Spinal cord (tissue), 10 donors: ENCODE results near the gene FAM83D. TPM values are rescaled to one million over a fixed set of nuclear protein-coding genes. Genes with fewer than 3 reads are reported as not detected.

Source experiments
- DNase-seq, 6 donors: peaks; one replicate each; pipeline versions ENCODE4 v3.0.0 to v3.0.0-alpha.2; 2013 to 2015; ENCODE audit warnings: low spot score in 6 of 6, low read depth in 4 of 6
- H3K27ac ChIP-seq: one replicate; pipeline ENCODE4 v1.5.1; 2013; ENCODE audit warnings: low read depth, low read length, control low read depth
- H3K27me3 ChIP-seq: one replicate; pipeline ENCODE4 v1.6.1; 2013; ENCODE audit warnings: low read length; ENCODE audit not compliant: control insufficient read depth, insufficient read depth
- H3K36me3 ChIP-seq: one replicate; pipeline ENCODE4 v1.6.1; 2013; ENCODE audit warnings: low read length; ENCODE audit not compliant: control insufficient read depth, insufficient read depth
- H3K4me1 ChIP-seq: one replicate; pipeline ENCODE4 v1.6.1; 2013; ENCODE audit warnings: low read length; ENCODE audit not compliant: control insufficient read depth, insufficient read depth
- H3K4me3 ChIP-seq: one replicate; pipeline ENCODE4 v1.5.1; 2013; ENCODE audit warnings: low read depth, low read length, control low read depth
- H3K9me3 ChIP-seq: one replicate; pipeline ENCODE4 v1.6.1; 2013; ENCODE audit warnings: low read length; ENCODE audit not compliant: control insufficient read depth, insufficient read depth
- WGBS: methylation state at CpG from one replicate; pipeline ENCODE4 v1.1.5; 2013; ENCODE audit warnings: missing lambda C conversion rate; ENCODE audit not compliant: insufficient coverage; 5-methylcytosine and 5-hydroxymethylcytosine counted together
- polyA plus RNA-seq, 2 donors: library from polyadenylated mRNA; unstranded; fragments of 120-200 nt; gene quantifications; one replicate each; pipeline ENCODE4 v1.2.1, GENCODE V29; 2013; ENCODE audit not compliant: insufficient read length in 2 of 2
- total RNA-seq, 2 donors: library from RNA; depleted of rRNA in 1 of 2; stranded (reverse); fragments of 120-200 nt in 1 of 2; fragments of >200 nt in 1 of 2; gene quantifications; one replicate each; pipeline versions ENCODE4 v1.2.3 to v1.2.4, GENCODE V29; 2013 to 2014
- donor health status: healthy.

The FAM83D gene
- total and polyA plus RNA-seq, 4 donors = 5.8 to 11.6 (median 9.8) TPM

- Histone ChIP-seq H3K4me1 (peaks cover 19% of the 10 kb centered on the region), H3K9me3 (no peaks in the 10 kb centered on the region), H3K4me3 (no peak overlapping the region), H3K27ac (no peak overlapping the region), H3K36me3 (no peaks in the 10 kb centered on the region), H3K27me3 (no peaks in the 10 kb centered on the region)
- WGBS = 76% methylated on average over 5 of the region's 5 CpGs
- no peak for DNase-seq
Measured at GRCh38 chr20:38927902-38928578, 1.8 kb downstream of the FAM83D start.

- no peak overlapping the region for H3K27ac ChIP-seq
- WGBS = 100% methylated on average over 1 of the region's 1 CpG
Measured at GRCh38 chr20:38930242-38930569, 4.0 kb downstream of the FAM83D start.

GRCh38 chr20:38931984-38932383 lies 5.8 kb downstream of the FAM83D start:
- no peaks in the 10 kb centered on the region for H3K9me3 ChIP-seq
- no CpG with 5 or more reads among the region's 4 CpGs for WGBS
- no peaks in the 10 kb centered on the region for H3K27me3 ChIP-seq
- H3K4me3 ChIP-seq = no peak overlapping the region
- H3K27ac ChIP-seq = no peak overlapping the region
- peaks cover 15% of the 10 kb centered on the region for H3K4me1 ChIP-seq
- DNase-seq = no peak
- no peaks in the 10 kb centered on the region for H3K36me3 ChIP-seq

More at GRCh38 chr20:38930242-38930569, 4.0 kb downstream of the FAM83D start:
- Histone ChIP-seq H3K4me3 (no peak overlapping the region), H3K4me1 (peaks cover 19% of the 10 kb centered on the region), H3K27me3 (no peaks in the 10 kb centered on the region), H3K9me3 (no peaks in the 10 kb centered on the region), H3K36me3 (no peaks in the 10 kb centered on the region)
- no peak for DNase-seq

- Histone ChIP-seq H3K4me3 (no peak overlapping the region), H3K36me3 (no peaks in the 10 kb centered on the region), H3K27me3 (no peaks in the 10 kb centered on the region), H3K27ac (no peak overlapping the region), H3K9me3 (no peaks in the 10 kb centered on the region), H3K4me1 (peaks cover 9% of the 10 kb centered on the region)
- DNase-seq = no peak
- WGBS = 61% methylated on average over 4 of the region's 9 CpGs
Measured at GRCh38 chr20:38932457-38933120, 6.4 kb downstream of the FAM83D start.

GRCh38 chr20:38934530-38934929 lies 8.3 kb downstream of the FAM83D start:
- DNase-seq = no peak
- Histone ChIP-seq H3K27ac (no peak overlapping the region), H3K27me3 (no peaks in the 10 kb centered on the region), H3K4me3 (no peak overlapping the region), H3K9me3 (no peaks in the 10 kb centered on the region), H3K36me3 (no peaks in the 10 kb centered on the region), H3K4me1 (no peaks in the 10 kb centered on the region)
- no CpG with 5 or more reads among the region's 5 CpGs for WGBS

GRCh38 chr20:38935285-38935684 lies 9.1 kb downstream of the FAM83D start:
- Histone ChIP-seq H3K36me3 (no peaks in the 10 kb centered on the region), H3K27ac (no peak overlapping the region), H3K27me3 (no peaks in the 10 kb centered on the region), H3K9me3 (no peaks in the 10 kb centered on the region), H3K4me1 (no peaks in the 10 kb centered on the region), H3K4me3 (no peak overlapping the region)
- no peak for DNase-seq
- WGBS = no CpG with 5 or more reads among the region's 3 CpGs

- Histone ChIP-seq H3K4me1 (no peaks in the 10 kb centered on the region), H3K9me3 (no peaks in the 10 kb centered on the region), H3K36me3 (no peaks in the 10 kb centered on the region), H3K27ac (no peak overlapping the region), H3K4me3 (no peak overlapping the region), H3K27me3 (no peaks in the 10 kb centered on the region)
- no peak for DNase-seq
- WGBS = 95% methylated on average over 5 of the region's 5 CpGs
Measured at GRCh38 chr20:38935967-38936407, 9.8 kb downstream of the FAM83D start.

- no peaks in the 10 kb centered on the region for H3K4me1 ChIP-seq
- no peak overlapping the region for H3K27ac ChIP-seq
- DNase-seq = no peak
- no peaks in the 10 kb centered on the region for H3K9me3 ChIP-seq
- 95% methylated on average over 5 of the region's 5 CpGs for WGBS
- H3K36me3 ChIP-seq = no peaks in the 10 kb centered on the region
- H3K4me3 ChIP-seq = no peak overlapping the region
- no peaks in the 10 kb centered on the region for H3K27me3 ChIP-seq
Measured at GRCh38 chr20:38937000-38937399, 10.8 kb downstream of the FAM83D start.

GRCh38 chr20:38937978-38938473 lies 11.8 kb downstream of the FAM83D start:
- H3K27me3 ChIP-seq = no peaks in the 10 kb centered on the region
- H3K4me1 ChIP-seq = no peaks in the 10 kb centered on the region
- WGBS = 95% methylated on average over 4 of the region's 7 CpGs
- H3K36me3 ChIP-seq = no peaks in the 10 kb centered on the region
- H3K9me3 ChIP-seq = no peaks in the 10 kb centered on the region
- no peak overlapping the region for H3K4me3 ChIP-seq
- no peak for DNase-seq
- no peak overlapping the region for H3K27ac ChIP-seq

GRCh38 chr20:38939686-38940085 lies 13.5 kb downstream of the FAM83D start:
- Histone ChIP-seq H3K36me3 (no peaks in the 10 kb centered on the region), H3K4me1 (no peaks in the 10 kb centered on the region), H3K9me3 (no peaks in the 10 kb centered on the region), H3K27me3 (no peaks in the 10 kb centered on the region), H3K4me3 (no peak overlapping the region), H3K27ac (no peak overlapping the region)
- no peak for DNase-seq
- WGBS = 84% methylated on average over 2 of the region's 2 CpGs
